Suprapubic skin (tissue), 4 donors: ENCODE data around the gene SPACA7.

Source experiments
- CTCF ChIP-seq, 2 donors: fragments of 200-600 bp in 1 of 2; fragments of 450-650 bp in 1 of 2; sonication (generic) in 1 of 2; IDR thresholded peaks; one replicate each; pipeline ENCODE4 v1.5.1; 2016 to 2019; ENCODE audit warnings: antibody characterized with exemption in 2 of 2, mild to moderate bottlenecking in 1 of 2, moderate library complexity in 1 of 2
- EP300 ChIP-seq: sonication (generic); formaldehyde crosslinking; IDR thresholded peaks from one replicate; pipeline ENCODE4 v1.6.1; 2017; ENCODE audit warnings: antibody characterized with exemption
- POLR2A ChIP-seq, 2 donors: fragments of 450-650 bp; IDR thresholded peaks; one replicate each; pipeline ENCODE4 v1.6.1; 2017; ENCODE audit warnings: antibody characterized with exemption in 2 of 2, mild to moderate bottlenecking in 2 of 2, moderate library complexity in 2 of 2
- POLR2AphosphoS5 ChIP-seq, 3 donors: sonication (generic); formaldehyde crosslinking; IDR thresholded peaks; one replicate each; pipeline ENCODE4 v1.6.1; 2017; ENCODE audit warnings: antibody characterized with exemption in 3 of 3

- no peak for TF ChIP-seq CTCF (IDR thresholded peaks at IDR 0.05)
- TF ChIP-seq POLR2AphosphoS5 (IDR thresholded peaks at IDR 0.05): no peak
- TF ChIP-seq POLR2A (IDR thresholded peaks at IDR 0.05): no peak
- no peak for TF ChIP-seq EP300
Measured at GRCh38 chr13:112442483-112443090, 66.4 kb downstream of the SPACA7 start.
